ENCODE data around the gene RGPD6. TPM values are rescaled to one million over a fixed set of nuclear protein-coding genes. Genes with fewer than 3 reads are reported as not detected.
"Not testable (repeated sequence)": the region's sequence is repeated elsewhere in the genome, so short reads cannot be mapped to it uniquely, and the experiment has no call there.

The RGPD6 gene
- total RNA-seq, result 11.0 TPM

DNA sequence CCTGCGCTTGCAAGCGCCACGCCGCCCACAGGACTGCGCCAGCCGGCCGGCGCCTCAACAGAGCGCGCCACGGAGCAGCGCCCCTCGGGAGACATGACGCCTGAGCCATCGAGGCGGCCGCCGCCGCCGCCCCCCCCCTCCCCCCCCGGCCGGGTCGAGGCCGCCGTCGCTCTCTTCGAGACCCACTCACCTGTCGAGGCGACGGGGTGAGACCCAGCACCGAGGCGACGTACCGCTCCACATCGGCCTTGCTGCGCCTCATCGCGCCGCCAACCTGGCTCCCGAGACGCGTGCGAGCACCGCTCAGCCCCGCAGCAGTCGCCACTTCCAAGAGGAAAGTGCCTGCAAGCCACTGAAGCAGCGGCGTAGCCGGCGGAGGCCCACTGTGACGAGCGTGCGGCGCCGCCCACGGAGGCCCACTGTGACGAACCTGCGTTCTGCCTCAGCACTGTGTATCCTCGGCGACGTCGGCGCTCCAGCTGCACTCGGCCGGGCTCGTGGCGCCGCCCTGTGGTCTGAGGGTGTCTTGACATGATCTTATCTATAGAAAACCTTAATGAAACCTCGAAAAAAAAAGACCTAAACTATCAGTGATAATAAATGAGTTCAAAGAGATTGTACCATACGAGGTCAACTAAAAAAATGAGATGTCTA lies at the start of gene RGPD6:
RGPD6 (minus strand) TSS at position 460 of the 654 bp plus-strand sequence; CDS start at position 262, 198 bp downstream.
- not testable (repeated sequence) for DNase-seq (ENCODE audit: low spot score)

DNA sequence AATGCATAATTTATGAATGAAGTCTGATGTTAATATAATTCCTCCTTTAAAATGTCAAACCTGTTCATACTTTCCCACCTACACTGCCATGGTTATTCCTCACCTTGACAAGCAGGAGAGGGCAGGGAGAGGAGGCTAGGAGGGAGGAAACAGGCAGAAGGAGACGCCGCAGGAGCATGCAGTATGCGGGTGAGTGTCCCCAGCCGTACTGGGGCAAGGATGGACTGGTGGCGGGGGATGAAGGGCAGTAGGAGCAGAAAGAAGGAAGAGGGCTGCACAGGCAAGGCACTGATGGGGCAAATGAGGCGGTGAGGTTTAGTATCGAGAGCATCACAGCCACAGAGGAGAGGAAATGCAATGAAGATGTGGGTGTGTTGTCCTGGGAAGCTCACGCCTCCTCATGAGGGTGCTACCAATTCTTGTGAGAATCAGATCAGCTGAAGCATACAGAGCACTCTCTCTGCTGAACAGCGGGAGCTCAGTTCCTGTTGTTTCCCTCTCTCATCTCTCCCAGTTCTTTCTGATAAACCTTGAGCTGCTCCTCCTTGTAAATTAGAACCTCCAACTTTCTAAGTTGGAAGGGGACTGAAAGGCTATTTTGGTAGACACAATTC lies 42.4 kb upstream of the RGPD6 start:
- not testable (repeated sequence) for DNase-seq (ENCODE audit: low spot score)

DNA sequence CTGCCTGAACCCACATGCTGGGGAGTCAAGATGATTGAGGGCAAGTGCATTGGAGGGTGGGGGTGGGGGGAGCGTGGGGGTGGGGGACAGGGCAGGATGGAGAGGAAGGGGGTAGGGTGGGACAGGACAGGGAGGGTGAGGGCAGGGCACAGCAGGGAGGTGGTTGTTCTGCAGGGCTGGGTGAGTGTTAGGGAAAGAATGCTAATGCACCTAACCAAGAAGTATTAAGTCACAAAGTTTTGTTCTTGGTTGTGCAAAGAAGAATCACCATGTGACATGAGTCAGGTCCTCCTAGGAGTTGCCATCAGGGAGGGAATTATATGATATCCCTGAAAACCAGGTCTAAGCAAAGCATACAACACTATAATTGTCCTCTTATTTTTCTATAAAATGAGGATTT lies 36.9 kb upstream of the RGPD6 start:
- DNase-seq (ENCODE audit: low spot score), result not testable (repeated sequence)

DNA sequence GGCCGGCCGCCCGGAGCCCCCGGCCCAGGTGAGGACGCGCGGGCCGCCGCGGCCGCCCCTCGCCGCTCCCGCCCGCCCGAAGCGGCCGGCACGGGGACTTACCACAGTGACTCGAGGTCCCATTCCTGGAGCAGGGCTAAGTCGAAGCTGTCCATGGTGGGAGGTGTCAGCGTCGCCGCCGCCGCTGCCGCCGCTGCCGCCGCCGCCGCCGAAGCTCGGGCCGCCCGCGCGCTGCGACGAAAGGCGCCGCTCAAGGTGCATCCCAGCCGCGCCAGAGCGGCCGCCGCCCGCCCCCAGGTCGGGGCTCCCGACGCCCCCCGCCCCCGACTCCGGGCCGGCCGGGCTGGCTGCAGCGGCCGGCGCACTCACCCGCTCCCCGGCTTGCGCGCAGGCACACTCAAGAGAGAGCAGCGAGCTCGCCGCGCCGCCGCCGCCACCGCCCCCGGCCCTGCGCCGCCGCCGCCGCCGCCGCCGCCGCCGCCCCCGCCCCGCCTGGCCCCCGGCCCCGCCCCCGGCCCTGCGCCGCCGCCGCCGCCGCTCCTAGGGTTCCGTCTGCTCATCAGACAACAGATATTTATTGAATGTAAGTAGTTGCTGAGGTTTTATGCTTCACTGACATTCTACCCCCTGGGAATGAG lies 33.7 kb upstream of the RGPD6 start:
- DNase-seq (ENCODE audit: low spot score), result not testable (repeated sequence)

DNA sequence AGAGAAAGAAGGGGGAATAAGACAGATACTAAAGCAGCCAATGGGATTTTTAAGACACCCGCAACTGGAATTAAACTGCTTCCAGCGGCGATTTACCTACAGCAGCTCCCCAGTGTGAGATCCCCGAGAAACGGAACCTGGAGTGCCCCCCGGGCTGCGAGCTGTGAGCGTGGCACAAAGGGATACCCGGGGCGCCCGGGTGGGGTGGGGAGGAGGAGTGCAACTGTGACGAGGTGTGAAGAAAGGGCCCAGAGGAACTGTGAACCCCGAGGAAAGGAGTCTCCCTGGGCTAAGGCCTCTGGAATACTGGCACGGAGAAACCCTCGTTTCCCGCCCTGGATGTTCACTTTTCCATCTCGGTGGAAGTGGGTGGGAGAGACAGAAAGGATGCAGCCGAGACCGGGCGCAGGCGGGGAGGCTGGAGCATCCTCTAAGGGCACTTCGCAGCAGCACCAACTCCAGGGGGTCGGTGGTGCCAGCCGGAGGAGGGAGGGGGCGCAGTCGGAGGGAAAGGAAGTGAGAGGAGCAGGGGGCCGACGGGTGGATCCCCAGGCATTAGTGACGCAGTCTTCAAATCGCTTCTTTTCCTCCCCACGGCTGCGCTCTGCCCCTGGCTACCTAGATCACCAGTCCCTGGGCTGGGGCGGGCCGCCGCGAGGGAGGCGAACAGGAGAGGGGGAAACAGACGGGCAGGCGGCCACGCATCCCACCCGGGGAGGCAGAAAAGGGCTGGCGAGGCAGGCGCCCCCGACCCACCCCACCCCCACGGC lies 33.0 kb upstream of the RGPD6 start:
- DNase-seq (ENCODE audit: low spot score), result not testable (repeated sequence)

DNA sequence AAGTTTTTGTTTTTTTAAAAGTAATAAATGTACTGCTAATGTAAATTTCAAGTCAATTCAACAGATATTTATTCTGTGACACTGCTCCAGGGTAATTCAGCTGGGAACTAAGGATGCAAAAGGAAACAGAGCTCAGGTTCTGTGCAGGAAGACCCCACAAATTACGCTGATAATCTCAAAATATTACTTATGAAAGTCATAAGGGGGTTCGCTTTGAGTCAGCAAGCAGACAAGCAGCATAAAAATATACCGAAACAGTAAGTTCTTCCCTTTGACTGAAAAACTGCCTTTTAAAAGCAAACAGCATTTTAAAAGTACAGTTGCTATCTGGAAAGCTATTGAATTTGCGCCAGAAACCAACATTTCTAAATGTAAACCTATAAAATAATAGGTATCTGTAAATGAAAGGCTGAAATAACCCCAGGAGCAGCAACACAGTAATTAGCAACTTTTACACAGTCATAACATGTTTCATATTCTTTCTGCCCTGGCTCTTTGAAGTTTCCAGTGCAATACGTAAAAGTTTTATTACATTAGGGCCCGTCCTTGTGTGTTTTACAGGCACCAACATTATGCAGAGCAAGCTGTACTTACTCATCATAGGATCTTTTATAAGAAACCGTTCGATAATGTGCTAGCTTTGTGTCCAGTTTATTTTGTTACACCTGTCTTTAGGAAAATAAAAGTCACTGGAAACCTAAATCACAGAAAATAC lies 31.9 kb upstream of the RGPD6 start:
- DNase-seq (ENCODE audit: low spot score), result not testable (repeated sequence)

DNA sequence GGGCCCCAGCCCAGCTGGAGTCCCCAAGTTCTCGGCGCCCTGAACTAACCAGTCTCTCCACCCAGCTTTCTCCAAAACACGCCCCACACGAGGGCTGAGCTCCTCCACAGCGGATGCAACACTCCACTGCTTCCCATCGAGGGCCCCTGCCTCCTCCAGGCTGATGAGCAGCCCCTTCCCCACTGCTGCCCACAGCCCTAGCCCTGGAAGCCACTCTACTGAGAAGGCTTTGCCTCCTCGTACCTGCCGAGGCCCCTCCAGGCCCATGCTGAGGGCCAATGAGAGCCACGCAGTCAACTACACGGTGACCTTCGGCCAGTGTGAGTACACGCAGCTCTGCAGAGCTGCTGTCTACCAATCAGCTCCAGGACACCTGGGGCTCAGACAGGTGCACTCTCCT lies 28.0 kb upstream of the RGPD6 start:
- not testable (repeated sequence) for DNase-seq (ENCODE audit: low spot score)

DNA sequence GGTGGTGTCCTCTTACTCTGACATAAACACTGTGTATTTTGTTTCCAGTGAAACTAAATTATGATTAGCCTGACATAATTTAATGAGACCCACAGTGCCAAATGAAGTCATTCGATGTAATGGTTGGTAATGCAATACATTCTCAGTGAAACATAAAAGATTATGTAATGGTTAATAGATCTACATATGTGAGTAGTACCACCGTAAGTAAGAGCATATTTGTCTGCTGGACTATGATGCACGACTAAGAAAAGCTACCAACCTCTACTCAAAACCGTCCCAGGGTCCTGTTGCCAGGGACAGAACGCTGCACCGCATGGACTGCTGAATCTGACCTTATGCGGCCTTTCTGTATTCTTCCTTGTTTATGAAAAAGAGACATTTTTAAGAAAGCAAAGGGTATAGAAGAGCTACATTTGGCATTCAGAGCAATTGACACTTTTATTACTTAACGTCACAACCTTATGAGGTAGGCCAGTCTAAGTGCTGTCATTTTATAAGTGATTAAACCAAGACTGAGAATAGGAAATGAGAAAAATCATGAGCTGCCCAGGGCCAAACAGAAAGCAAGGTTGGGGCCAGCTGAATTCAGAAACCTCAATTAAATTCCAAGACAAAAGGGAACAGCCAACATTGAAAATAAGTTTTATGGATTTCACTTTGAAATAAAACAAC lies 27.0 kb upstream of the RGPD6 start:
- DNase-seq (ENCODE audit: low spot score), result not testable (repeated sequence)

DNA sequence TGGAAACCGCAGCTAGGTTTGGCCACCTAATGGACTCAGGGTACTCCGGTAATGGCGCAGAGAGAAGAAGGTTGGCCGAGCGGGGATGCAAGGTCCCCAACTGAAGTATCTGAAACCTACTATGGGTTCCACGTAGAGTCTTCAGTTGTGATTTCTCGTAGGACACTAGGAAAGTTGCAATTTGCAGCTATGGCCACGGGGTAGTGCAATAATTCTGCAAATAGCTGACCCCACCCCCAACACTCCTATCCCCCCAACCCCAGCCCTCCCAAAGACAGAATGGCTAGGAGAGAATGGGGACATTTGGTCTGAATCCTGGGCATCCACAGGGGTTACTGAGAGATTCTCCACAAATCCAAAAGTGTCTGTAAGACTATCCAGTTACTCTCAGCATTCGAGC lies 25.1 kb upstream of the RGPD6 start:
- DNase-seq (ENCODE audit: low spot score), result not testable (repeated sequence)

DNA sequence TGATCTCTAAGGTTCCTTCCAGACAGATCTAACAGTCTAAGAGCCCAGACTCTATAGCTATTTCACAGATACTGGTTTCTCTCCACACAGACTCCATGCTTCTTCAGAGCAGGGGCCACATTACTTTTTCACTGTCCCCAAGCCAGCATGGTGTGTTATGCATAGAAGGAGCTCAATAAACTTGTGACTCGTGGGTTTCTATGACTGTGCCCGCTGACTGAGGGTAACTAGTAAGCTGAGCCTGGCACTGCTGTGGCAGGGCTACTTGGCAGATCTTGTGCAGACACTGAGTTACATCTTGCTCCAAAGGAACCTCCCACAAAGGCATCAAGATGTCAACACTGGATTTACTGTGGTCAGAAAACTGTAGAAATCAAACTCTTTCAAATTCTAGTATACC lies 15.0 kb upstream of the RGPD6 start:
- DNase-seq (ENCODE audit: low spot score), result not testable (repeated sequence)

DNA sequence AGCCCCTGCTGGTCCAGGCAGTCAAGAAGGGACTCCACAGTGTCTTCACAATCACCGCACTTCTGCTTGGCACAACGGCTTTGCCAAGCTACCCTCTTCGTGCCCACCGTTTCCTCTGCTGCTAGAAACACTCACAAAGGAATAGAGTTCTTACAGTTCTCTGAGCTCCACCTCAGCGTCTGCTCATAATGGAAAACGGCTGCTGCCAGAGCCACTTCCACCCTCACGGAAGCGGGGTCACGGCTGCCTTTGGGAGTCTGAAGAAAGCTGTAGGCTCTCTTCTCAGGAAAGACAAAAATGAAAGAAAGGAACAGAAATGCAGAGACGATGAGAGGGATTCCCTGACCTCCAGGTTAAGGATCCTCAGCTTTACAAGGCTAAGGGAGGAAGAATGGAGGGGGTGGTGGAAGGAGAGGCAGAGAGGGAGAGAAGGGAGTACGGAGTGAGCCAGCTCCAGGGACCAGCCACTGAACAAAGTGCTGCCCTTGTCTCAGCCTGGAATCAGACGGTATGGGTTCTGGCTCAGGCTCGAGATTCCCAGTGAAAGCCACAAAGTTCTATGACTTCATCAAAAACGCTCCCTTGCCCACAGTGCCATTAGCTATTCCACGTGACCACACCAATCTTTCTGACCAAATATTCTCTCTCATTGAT lies 12.8 kb upstream of the RGPD6 start:
- not testable (repeated sequence) for DNase-seq (ENCODE audit: low spot score)

DNA sequence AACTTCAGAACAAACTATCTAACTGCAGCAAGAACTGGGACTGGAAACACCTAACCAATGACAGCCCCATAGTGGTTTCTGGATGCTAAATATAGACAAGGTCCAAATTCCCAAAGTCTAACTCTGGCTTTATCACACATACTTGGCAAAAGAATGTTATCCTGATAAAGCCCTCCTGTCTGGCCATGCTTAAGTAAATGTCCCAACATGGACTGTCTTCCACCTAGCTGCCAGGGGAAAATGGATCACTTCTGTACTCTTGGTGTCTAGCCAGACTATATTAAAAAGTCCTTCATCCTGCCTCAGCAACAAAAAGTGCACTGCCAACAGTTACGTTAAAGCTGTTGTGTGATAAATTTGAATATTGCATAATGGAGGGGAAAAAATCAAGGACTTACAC lies 11.5 kb upstream of the RGPD6 start:
- not testable (repeated sequence) for DNase-seq (ENCODE audit: low spot score)

DNA sequence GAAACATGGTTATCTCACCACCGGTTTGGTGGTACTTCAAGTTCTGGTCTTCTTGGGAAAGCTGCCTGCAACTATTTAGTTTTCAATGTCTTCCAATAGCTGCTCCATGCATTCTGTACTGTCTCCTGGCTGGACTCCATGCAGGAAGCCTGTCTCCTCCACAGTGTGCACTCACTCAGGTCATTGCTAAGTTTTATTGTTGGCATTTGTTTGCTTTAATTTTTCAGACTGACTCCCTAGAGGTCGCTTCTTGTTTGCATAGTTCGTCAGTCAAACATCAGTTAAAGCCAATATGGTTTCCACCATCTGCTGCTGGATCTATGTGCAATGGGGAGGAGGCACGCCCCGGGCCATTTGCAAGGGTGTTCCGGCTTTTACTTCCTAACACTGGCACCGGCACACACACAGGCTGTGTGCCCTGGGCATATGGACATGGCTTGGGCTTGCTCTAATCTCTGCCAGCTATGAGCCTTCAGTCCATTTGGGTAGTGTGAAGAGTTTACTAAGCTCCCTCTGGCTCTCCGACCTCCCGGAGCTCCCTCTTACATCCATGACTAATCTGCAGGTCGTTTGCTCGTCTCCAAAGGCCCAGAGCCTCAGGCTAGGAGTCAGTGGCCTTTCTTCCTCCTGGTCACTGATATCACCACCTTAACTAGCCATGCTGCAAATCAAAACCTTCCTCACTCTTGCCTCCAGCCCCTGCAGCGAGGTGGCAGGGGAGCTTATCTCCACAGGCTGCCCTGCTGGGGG lies 2.4 kb upstream of the RGPD6 start:
- not testable (repeated sequence) for DNase-seq (ENCODE audit: low spot score)

DNA sequence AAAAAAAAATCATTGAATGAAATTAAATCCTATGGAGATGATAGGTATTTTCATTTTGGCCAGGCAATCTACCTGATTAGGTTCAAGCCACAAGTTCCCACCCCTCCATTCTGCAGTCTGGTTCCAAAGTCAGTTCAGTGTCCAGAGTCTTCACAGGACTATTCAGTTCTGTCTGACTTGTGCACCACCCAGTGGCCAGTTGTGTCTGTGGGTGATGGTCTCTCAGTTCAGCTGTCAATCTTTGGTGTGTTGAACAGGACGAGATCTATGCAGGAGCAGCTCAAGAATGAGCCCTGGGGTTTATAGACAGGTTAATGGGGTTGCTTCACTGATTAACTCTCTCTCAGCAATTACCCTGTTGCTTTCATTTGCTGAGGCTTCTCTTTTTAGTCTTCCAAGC lies 1.4 kb upstream of the RGPD6 start:
- not testable (repeated sequence) for DNase-seq (ENCODE audit: low spot score)

DNA sequence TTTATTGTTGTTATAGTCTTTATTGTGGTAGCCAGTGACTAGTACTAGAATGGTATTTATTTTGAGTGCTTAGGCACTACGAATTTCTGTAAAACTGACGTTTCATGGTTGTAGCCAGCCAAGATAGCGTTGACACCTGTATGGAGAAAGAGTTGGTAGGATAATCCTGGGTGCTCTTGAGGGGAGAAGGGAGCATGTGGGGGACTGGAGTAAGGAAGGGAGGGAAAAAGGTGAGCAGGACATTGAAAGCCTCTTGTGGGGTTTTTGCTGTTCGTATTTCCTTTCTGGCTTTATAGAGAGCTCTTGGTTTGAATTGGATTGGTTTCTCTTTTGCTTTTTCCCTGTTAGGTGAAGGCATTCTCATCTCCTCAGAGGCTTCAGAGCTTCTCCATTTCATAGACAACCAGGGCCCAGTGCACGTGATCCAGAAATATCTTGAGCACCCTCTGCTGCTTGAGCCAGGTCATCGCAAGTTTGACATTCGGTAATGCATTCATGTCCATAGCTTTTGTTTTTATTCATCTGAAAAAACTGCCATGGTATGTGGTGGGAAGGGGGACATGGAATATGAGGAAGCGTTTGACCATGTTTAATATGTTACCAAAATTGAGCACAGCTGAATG lies 77.2 kb downstream of the RGPD6 start:
- not testable (repeated sequence) for DNase-seq (ENCODE audit: low spot score)

DNA sequence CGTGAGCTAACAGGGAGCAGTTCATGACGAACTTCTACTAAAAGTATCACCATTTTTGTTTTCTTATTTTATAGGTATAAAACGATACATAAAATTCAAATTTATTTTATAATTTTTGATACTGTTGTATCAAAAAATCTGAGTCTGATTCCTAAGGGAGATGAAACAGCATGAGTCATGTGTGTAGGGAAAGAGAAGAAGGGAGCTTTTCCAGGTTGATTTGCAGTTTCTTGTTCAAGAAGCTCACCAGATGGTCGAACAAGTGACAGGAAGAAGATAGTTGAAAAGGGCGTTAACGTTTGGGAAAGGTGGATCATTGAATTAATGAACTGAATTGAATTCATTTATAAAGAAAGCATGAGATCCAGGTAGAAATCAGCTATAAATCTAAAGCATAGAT lies 81.0 kb downstream of the RGPD6 start:
- DNase-seq (ENCODE audit: low spot score), result not testable (repeated sequence)

DNA sequence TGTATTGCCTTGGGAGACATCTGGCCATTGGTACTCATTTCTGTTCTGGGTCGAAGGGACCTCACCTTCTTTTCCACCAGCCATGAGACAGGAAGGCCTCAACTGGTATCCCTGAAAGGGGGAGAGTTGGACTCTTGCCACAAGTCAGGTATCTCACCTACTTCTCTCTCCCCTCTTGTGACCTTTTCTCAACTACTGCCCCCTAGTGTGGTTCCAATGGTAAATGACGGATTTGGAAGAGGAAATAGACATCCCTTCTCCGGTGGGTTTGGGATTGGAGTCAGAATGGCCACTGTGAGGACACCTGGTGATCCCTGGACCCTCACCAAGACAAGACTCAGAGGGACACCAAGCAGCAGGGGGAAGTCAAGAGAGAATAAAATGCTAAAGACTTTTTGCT lies 82.5 kb downstream of the RGPD6 start:
- not testable (repeated sequence) for DNase-seq (ENCODE audit: low spot score)

DNA sequence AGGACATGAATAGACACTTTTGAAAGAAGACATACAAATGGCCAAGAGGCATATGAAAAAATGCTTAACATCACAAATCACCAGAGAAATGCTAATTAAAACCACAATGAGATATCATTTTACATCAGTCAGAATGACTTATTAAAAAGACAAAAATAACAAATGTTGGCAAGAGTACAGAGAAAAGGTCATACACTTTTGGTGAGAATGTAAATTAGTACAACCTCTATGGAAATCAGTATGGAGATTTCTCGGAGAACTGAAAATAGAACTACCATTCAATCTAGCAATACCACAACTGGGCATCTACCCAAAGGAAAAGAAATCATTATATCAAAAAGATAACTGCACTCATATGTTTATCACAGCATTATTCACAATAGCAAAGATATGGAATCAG lies 88.0 kb downstream of the RGPD6 start:
- not testable (repeated sequence) for DNase-seq (ENCODE audit: low spot score)

DNA sequence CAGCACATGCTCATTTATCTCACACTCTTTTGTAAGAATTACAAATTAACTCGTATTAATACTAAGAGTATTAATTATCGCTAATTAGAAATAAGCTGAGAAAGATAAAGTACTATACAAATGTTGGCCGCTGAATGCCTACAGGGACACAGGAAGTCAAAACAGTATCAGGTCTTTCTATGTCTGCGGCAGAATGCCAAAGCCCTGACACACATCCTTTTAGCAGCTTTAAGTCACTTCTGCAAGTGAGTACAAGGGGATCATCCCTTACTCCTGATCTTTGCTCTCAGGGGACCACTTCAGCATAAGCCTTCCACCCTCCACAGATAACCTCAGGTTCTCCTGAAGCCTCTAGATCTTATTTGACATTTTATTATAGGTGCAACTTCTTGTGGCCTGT lies 94.3 kb downstream of the RGPD6 start:
- DNase-seq (ENCODE audit: low spot score), result not testable (repeated sequence)

Data from mucosa of gallbladder (tissue), 1 donor.